Uterus (tissue), 4 donors: ENCODE results near the gene LRIT3. TPM values are rescaled to one million over a fixed set of nuclear protein-coding genes. Genes with fewer than 3 reads are reported as not detected.

ENCODE experiments used
- DNase-seq, 2 donors: peaks; one replicate each; pipeline ENCODE4 v3.0.0-alpha.2; 2019 to 2020
- H3K27ac ChIP-seq, 2 donors: fragments of 200-600 bp; sonication (generic); 1 replicate in 1 of 2; 2 replicates in 1 of 2; pipeline ENCODE4 v1.5.1; 2016 to 2018
- H3K27me3 ChIP-seq, 2 donors: fragments of 200-600 bp; sonication (generic); one replicate each; pipeline ENCODE4 v1.5.1; 2018 to 2019; ENCODE audit warnings: control low read depth in 1 of 2
- H3K36me3 ChIP-seq, 2 donors: fragments of 200-600 bp; sonication (generic); one replicate each; pipeline ENCODE4 v1.5.1; 2019; ENCODE audit warnings: control low read depth in 1 of 2
- H3K4me1 ChIP-seq, 2 donors: fragments of 200-600 bp; sonication (generic); one replicate each; pipeline ENCODE4 v1.5.1; 2018 to 2019; ENCODE audit warnings: control low read depth in 1 of 2
- H3K4me3 ChIP-seq, 2 donors: fragments of 200-600 bp; sonication (generic); 1 replicate in 1 of 2; 2 replicates in 1 of 2; pipeline ENCODE4 v1.5.1; 2018 to 2019; ENCODE audit warnings: mild to moderate bottlenecking in 1 of 2
- H3K9me3 ChIP-seq, 2 donors: fragments of 200-600 bp; sonication (generic); one replicate each; pipeline ENCODE4 v1.5.1; 2019; ENCODE audit warnings: control low read depth in 1 of 2
- POLR2A ChIP-seq, 2 donors: fragments of 450-650 bp; IDR thresholded peaks; one replicate each; pipeline ENCODE4 v1.6.1; 2016; ENCODE audit warnings: antibody characterized with exemption in 2 of 2, mild to moderate bottlenecking in 1 of 2, moderate library complexity in 1 of 2
- intact Hi-C: fragments of 100-400 bp; cut with DNase I; formaldehyde crosslinking; loops from one replicate; pipeline ENCODE4 v1.15.1; 2023; ENCODE audit warnings: low total_unique reads
- total RNA-seq, 4 donors: library from RNA; depleted of rRNA in 3 of 4; stranded (reverse); fragments of >200 nt in 3 of 4; gene quantifications; one replicate each; pipeline versions ENCODE4 v1.1.0 to v1.2.4, GENCODE V29; 2014 to 2023
- TF ChIP-seq, protein P1 (sequence below), 4 experiments: fragments of 200-600 bp in 2 of 4; fragments of 450-650 bp in 2 of 4; sonication (generic) in 2 of 4; IDR thresholded peaks; one replicate each; pipeline ENCODE4 v1.5.1; 2016 to 2019; ENCODE audit warnings: antibody characterized with exemption in 4 of 4, mild to moderate bottlenecking in 2 of 4, moderate library complexity in 1 of 4
- donor health status: DM: yes; HTN: yes; CAD: no.

Gene LRIT3
- total RNA-seq, 4 donors from 2014 or later = 0.21 to 0.27 (median 0.26) TPM; not detected in 1

- Histone ChIP-seq H3K27me3 (no peaks in the 10 kb centered on the region), H3K4me3 (no peak overlapping the region), H3K27ac (no peak overlapping the region), H3K4me1 (no peaks in the 10 kb centered on the region), H3K36me3 (no peaks in the 10 kb centered on the region), H3K9me3 (no peaks in the 10 kb centered on the region)
- DNase-seq = no peak
- intact Hi-C loops = no loop called here
- no peak for TF ChIP-seq POLR2A (IDR thresholded peaks at IDR 0.05)
- TF ChIP-seq, protein P1, sequence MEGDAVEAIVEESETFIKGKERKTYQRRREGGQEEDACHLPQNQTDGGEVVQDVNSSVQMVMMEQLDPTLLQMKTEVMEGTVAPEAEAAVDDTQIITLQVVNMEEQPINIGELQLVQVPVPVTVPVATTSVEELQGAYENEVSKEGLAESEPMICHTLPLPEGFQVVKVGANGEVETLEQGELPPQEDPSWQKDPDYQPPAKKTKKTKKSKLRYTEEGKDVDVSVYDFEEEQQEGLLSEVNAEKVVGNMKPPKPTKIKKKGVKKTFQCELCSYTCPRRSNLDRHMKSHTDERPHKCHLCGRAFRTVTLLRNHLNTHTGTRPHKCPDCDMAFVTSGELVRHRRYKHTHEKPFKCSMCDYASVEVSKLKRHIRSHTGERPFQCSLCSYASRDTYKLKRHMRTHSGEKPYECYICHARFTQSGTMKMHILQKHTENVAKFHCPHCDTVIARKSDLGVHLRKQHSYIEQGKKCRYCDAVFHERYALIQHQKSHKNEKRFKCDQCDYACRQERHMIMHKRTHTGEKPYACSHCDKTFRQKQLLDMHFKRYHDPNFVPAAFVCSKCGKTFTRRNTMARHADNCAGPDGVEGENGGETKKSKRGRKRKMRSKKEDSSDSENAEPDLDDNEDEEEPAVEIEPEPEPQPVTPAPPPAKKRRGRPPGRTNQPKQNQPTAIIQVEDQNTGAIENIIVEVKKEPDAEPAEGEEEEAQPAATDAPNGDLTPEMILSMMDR (IDR thresholded peaks at IDR 0.05) = no peak
Measured at GRCh38 chr4:109890076-109890475, 42.2 kb downstream of the LRIT3 start.

GRCh38 chr4:109902559-109903251 is 54.8 kb downstream of the LRIT3 start:
- TF ChIP-seq, protein P1 (IDR thresholded peaks at IDR 0.05) = no peak
- TF ChIP-seq POLR2A (IDR thresholded peaks at IDR 0.05) = no peak

DNA sequence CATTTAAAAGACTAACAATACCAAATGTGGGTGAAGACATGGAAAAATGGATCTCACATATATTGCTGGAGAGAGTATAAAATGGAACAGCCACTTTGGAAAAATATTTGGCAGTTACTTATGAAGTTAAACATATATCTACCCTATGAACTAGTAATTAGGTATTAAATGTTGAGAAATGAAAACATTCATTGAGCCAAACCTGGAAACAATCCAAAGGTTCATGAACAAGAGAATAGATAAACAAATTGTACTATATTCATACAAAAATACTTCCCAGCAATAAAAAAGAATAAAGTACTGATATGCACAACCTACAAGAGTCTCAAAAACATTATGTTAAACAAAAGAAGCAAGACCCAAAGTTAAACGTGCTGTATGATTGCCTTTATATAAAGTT is 60.8 kb downstream of the LRIT3 start:
- Histone ChIP-seq H3K36me3 (no peaks in the 10 kb centered on the region), H3K4me3 (no peak overlapping the region), H3K9me3 (no peaks in the 10 kb centered on the region), H3K27ac (no peak overlapping the region), H3K27me3 (no peaks in the 10 kb centered on the region), H3K4me1 (no peaks in the 10 kb centered on the region)
- intact Hi-C loops = no loop called here
- no peak for DNase-seq
- TF ChIP-seq POLR2A (IDR thresholded peaks at IDR 0.05) = no peak
- TF ChIP-seq, protein P1 (IDR thresholded peaks at IDR 0.05) = no peak

More at GRCh38 chr4:109902559-109903251, 54.8 kb downstream of the LRIT3 start:
- H3K36me3 ChIP-seq = no peaks in the 10 kb centered on the region
- intact Hi-C loops = no loop called here
- H3K27me3 ChIP-seq = no peaks in the 10 kb centered on the region
- H3K27ac ChIP-seq = no peak overlapping the region
- H3K4me3 ChIP-seq = no peak overlapping the region
- H3K4me1 ChIP-seq = no peaks in the 10 kb centered on the region
- DNase-seq = no peak
- no peaks in the 10 kb centered on the region for H3K9me3 ChIP-seq

GRCh38 chr4:109910256-109910655 is 62.3 kb downstream of the LRIT3 start:
- intact Hi-C loops = no loop called here

More at GRCh38 chr4:109910256-109910655, 62.3 kb downstream of the LRIT3 start:
- Histone ChIP-seq H3K4me3 (no peak overlapping the region), H3K36me3 (no peaks in the 10 kb centered on the region), H3K27me3 (no peaks in the 10 kb centered on the region), H3K9me3 (no peaks in the 10 kb centered on the region), H3K27ac (no peak overlapping the region), H3K4me1 (no peaks in the 10 kb centered on the region)
- no peak for TF ChIP-seq POLR2A (IDR thresholded peaks at IDR 0.05)
- TF ChIP-seq, protein P1 (IDR thresholded peaks at IDR 0.05) = no peak
- no peak for DNase-seq
